Vagina (tissue), 2 donors: ENCODE measurements around the gene RNF144B. TPM values are rescaled to one million over a fixed set of nuclear protein-coding genes. Genes with fewer than 3 reads are reported as not detected.

Experiments
- DNase-seq, 2 donors: peaks; one replicate each; pipeline ENCODE4 v3.0.0-alpha.2; 2017; ENCODE audit errors: extremely low spot score in 2 of 2
- H3K27ac ChIP-seq: fragments of 200-600 bp; sonication (generic); one replicate; pipeline ENCODE4 v1.5.1; 2019
- H3K27me3 ChIP-seq: fragments of 200-600 bp; sonication (generic); one replicate; pipeline ENCODE4 v1.5.1; 2019
- H3K36me3 ChIP-seq, 2 donors: fragments of 200-600 bp; sonication (generic); one replicate each; pipeline ENCODE4 v1.5.1; 2017 to 2019
- H3K4me1 ChIP-seq: fragments of 200-600 bp; sonication (generic); one replicate; pipeline ENCODE4 v1.5.1; 2019
- H3K4me3 ChIP-seq, 2 donors: fragments of 200-600 bp; sonication (generic); 1 replicate in 1 of 2; 2 replicates in 1 of 2; pipeline ENCODE4 v1.5.1; 2016 to 2019
- H3K9me3 ChIP-seq: fragments of 200-600 bp; sonication (generic); one replicate; pipeline ENCODE4 v1.5.1; 2019
- CTCF ChIP-seq, 3 experiments: fragments of 450-650 bp in 2 of 3; fragments of 200-600 bp in 1 of 3; sonication (generic) in 1 of 3; IDR thresholded peaks; one replicate each; pipeline ENCODE4 v1.5.1; 2017 to 2019; ENCODE audit warnings: antibody characterized with exemption in 3 of 3, mild to moderate bottlenecking in 2 of 3, moderate library complexity in 2 of 3
- POLR2A ChIP-seq, 2 donors: fragments of 450-650 bp; IDR thresholded peaks; one replicate each; pipeline ENCODE4 v1.6.1; 2017; ENCODE audit warnings: antibody characterized with exemption in 2 of 2, mild to moderate bottlenecking in 2 of 2, moderate library complexity in 2 of 2
- POLR2AphosphoS5 ChIP-seq, 2 donors: sonication (generic); formaldehyde crosslinking; IDR thresholded peaks; one replicate each; pipeline ENCODE4 v1.9.0; 2017; ENCODE audit warnings: antibody characterized with exemption in 2 of 2, mild to moderate bottlenecking in 2 of 2, low read depth in 1 of 2; ENCODE audit not compliant: insufficient read depth in 1 of 2
- intact Hi-C: fragments of 100-400 bp; cut with DNase I; formaldehyde crosslinking; loops from one replicate; pipeline ENCODE4 v1.15.1; 2023
- total RNA-seq: library from RNA; depleted of rRNA; stranded (reverse); fragments of >200 nt; gene quantifications from one replicate; pipeline ENCODE4 v1.2.3, GENCODE V29; 2016

RNF144B gene
- total RNA-seq, 1 donor from 2014 or later = 6.9 TPM

GRCh38 chr6:18390476-18390875 is 3.3 kb downstream of the RNF144B start:
- no peaks in the 10 kb centered on the region for H3K9me3 ChIP-seq
- intact Hi-C loops = no loop called here
- H3K36me3 ChIP-seq = no peaks in the 10 kb centered on the region
- H3K4me1 ChIP-seq = peaks cover 8% of the 10 kb centered on the region
- TF ChIP-seq POLR2AphosphoS5 (IDR thresholded peaks at IDR 0.05; ENCODE audit: insufficient read depth in 1 of 2, low read depth in 1 of 2) = no peak
- no peak for TF ChIP-seq POLR2A (IDR thresholded peaks at IDR 0.05)
- TF ChIP-seq CTCF (IDR thresholded peaks at IDR 0.05) = no peak
- H3K27me3 ChIP-seq = no peaks in the 10 kb centered on the region
- H3K4me3 ChIP-seq = no peak overlapping the region
- no peak overlapping the region for H3K27ac ChIP-seq
- DNase-seq = no peak

- Histone ChIP-seq H3K36me3 (no peaks in the 10 kb centered on the region), H3K4me3 (no peak overlapping the region), H3K27me3 (no peaks in the 10 kb centered on the region), H3K9me3 (no peaks in the 10 kb centered on the region), H3K4me1 (peaks cover 8% of the 10 kb centered on the region), H3K27ac (no peak overlapping the region)
- TF ChIP-seq POLR2A (IDR thresholded peaks at IDR 0.05) = no peak
- no peak for TF ChIP-seq POLR2AphosphoS5 (IDR thresholded peaks at IDR 0.05; ENCODE audit: insufficient read depth in 1 of 2, low read depth in 1 of 2)
- TF ChIP-seq CTCF (IDR thresholded peaks at IDR 0.05) = no peak
- intact Hi-C loops = no loop called here
- no peak for DNase-seq
Measured at GRCh38 chr6:18391023-18391422, 3.9 kb downstream of the RNF144B start.

- H3K4me1 ChIP-seq = peaks cover 8% of the 10 kb centered on the region
- H3K9me3 ChIP-seq = no peaks in the 10 kb centered on the region
- no peaks in the 10 kb centered on the region for H3K27me3 ChIP-seq
- intact Hi-C loops = no loop called here
- H3K4me3 ChIP-seq = no peak overlapping the region
- TF ChIP-seq POLR2A (IDR thresholded peaks at IDR 0.05) (no peak), POLR2AphosphoS5 (IDR thresholded peaks at IDR 0.05; ENCODE audit: insufficient read depth in 1 of 2, low read depth in 1 of 2) (no peak), CTCF (IDR thresholded peaks at IDR 0.05) (no peak)
- no peak for DNase-seq
- no peak overlapping the region for H3K27ac ChIP-seq
- no peaks in the 10 kb centered on the region for H3K36me3 ChIP-seq
Measured at GRCh38 chr6:18392346-18392877, 5.3 kb downstream of the RNF144B start.

GRCh38 chr6:18393698-18394097 is 6.5 kb downstream of the RNF144B start:
- H3K4me3 ChIP-seq = no peak overlapping the region
- DNase-seq = no peak
- no peak overlapping the region for H3K27ac ChIP-seq
- no peaks in the 10 kb centered on the region for H3K9me3 ChIP-seq
- H3K27me3 ChIP-seq = no peaks in the 10 kb centered on the region
- H3K4me1 ChIP-seq = peaks cover 8% of the 10 kb centered on the region
- H3K36me3 ChIP-seq = no peaks in the 10 kb centered on the region
- intact Hi-C loops = no loop called here
- no peak for TF ChIP-seq CTCF (IDR thresholded peaks at IDR 0.05)
- TF ChIP-seq POLR2AphosphoS5 (IDR thresholded peaks at IDR 0.05; ENCODE audit: insufficient read depth in 1 of 2, low read depth in 1 of 2) = no peak
- TF ChIP-seq POLR2A (IDR thresholded peaks at IDR 0.05) = no peak

- Histone ChIP-seq H3K27me3 (no peaks in the 10 kb centered on the region), H3K36me3 (no peaks in the 10 kb centered on the region), H3K4me1 (no peaks in the 10 kb centered on the region), H3K9me3 (no peaks in the 10 kb centered on the region), H3K4me3 (no peak overlapping the region), H3K27ac (no peak overlapping the region)
- DNase-seq = no peak
- intact Hi-C loops = no loop called here
- TF ChIP-seq POLR2AphosphoS5 (IDR thresholded peaks at IDR 0.05; ENCODE audit: insufficient read depth in 1 of 2, low read depth in 1 of 2) = no peak
- TF ChIP-seq CTCF (IDR thresholded peaks at IDR 0.05) = no peak
- TF ChIP-seq POLR2A (IDR thresholded peaks at IDR 0.05) = no peak
Measured at GRCh38 chr6:18395177-18395855, 8.2 kb downstream of the RNF144B start.
